Kidney (tissue), 14 donors: ENCODE results near the gene UGDH. TPM values are rescaled to one million over a fixed set of nuclear protein-coding genes. Genes with fewer than 3 reads are reported as not detected.
A peak's percentile ranks its signal among the peaks of the same experiment; 100 is the strongest.

Experiments
- DNase-seq, 5 donors: peaks; one replicate each; pipeline ENCODE4 v3.0.0-alpha.2; 2013 to 2020
- FAIRE-seq: peaks from 2 replicates; lab custom pipeline; 2012; peaks lifted over from hg19 to GRCh38; lab: Jason Lieb, UNC
- H3K27ac ChIP-seq, 2 donors: one replicate each; pipeline ENCODE4 v1.7.0; 2013; ENCODE audit warnings: low read depth in 2 of 2, low read length in 2 of 2, inconsistent platforms in 1 of 2
- H3K27me3 ChIP-seq: one replicate; pipeline ENCODE4 v1.7.1; 2013; ENCODE audit warnings: low read length, inconsistent platforms; ENCODE audit not compliant: control insufficient read depth, insufficient read depth
- H3K36me3 ChIP-seq, 3 donors: one replicate each; pipeline versions ENCODE4 v1.7.0 to v1.7.1; 2013; ENCODE audit warnings: low read length in 3 of 3, control low read depth in 1 of 3, inconsistent platforms in 1 of 3; ENCODE audit not compliant: insufficient read depth in 3 of 3, control insufficient read depth in 2 of 3
- H3K4me1 ChIP-seq, 3 donors: one replicate each; pipeline versions ENCODE4 v1.7.0 to v1.7.1; 2013; ENCODE audit warnings: low read length in 3 of 3, inconsistent platforms in 1 of 3, low read depth in 1 of 3; ENCODE audit not compliant: control insufficient read depth in 2 of 3, insufficient read depth in 2 of 3
- H3K4me3 ChIP-seq, 3 donors: one replicate each; pipeline versions ENCODE4 v1.7.0 to v1.8.1; 2013; ENCODE audit warnings: low read length in 3 of 3, control low read depth in 1 of 3, inconsistent platforms in 1 of 3
- H3K9ac ChIP-seq, 3 donors: one replicate each; pipeline versions ENCODE4 v1.7.0 to v1.7.1; 2013; ENCODE audit warnings: low read length in 3 of 3, control low read depth in 1 of 3, inconsistent platforms in 1 of 3
- H3K9me3 ChIP-seq, 3 donors: one replicate each; pipeline versions ENCODE4 v1.7.0 to v1.7.1; 2013; ENCODE audit warnings: low read length in 3 of 3, control low read depth in 1 of 3, inconsistent platforms in 1 of 3; ENCODE audit not compliant: control insufficient read depth in 2 of 3, insufficient read depth in 1 of 3
- CTCF ChIP-seq: IDR thresholded peaks from 3 replicates; pipeline ENCODE4 v1.5.1; 2012; ENCODE audit warnings: mild to moderate bottlenecking, moderate library complexity, borderline replicate concordance; ENCODE audit not compliant: insufficient read depth; ENCODE audit errors: extremely low read depth
- intact Hi-C: fragments of 100-400 bp; cut with DNase I; formaldehyde crosslinking; loops from one replicate; pipeline ENCODE4 v1.11.1; 2022
- polyA plus RNA-seq: library from polyadenylated mRNA; stranded (reverse); fragments of 350-450 nt; fragmentation: Illumina TruSeq; extraction: RNeasy Lipid Tissue Mini Kit (QIAGEN cat#74804); gene quantifications from one replicate; pipeline ENCODE4 v1.2.3, GENCODE V29; 2014; ENCODE audit warnings: low read depth, low replicate concordance; ENCODE audit not compliant: insufficient read depth
- total RNA-seq: library from RNA; stranded (reverse); fragmentation: NEBNext Ultra II Directional; extraction: Animal tissue kit (Norgen Biotek cat#: 25700); gene quantifications from one replicate; pipeline ENCODE4 v1.2.1, GENCODE V29; 2021
- donor health status: control.
- donor health status: control.
- donor health status: control.
- donor health status: control.
- donor health status: control.
- donor health status: DM: yes; HTN: yes; CAD: no.
- donor health status: Normal renal cell carcinoma (clear cell type).

Gene UGDH
- total and polyA plus RNA-seq, 2 donors from 2014 or later = 28.2 to 79.4 TPM

GRCh38 chr4:39571054-39571453 is 43.8 kb upstream of the UGDH start:
- Histone ChIP-seq H3K36me3 (peaks cover 0 to 3% (median 2%) of the 10 kb centered on the region in 3 donors), H3K27ac (no peak overlapping the region), H3K27me3 (no peaks in the 10 kb centered on the region), H3K4me1 (no peaks in the 10 kb centered on the region), H3K9ac (no peak overlapping the region), H3K4me3 (no peak overlapping the region), H3K9me3 (no peaks in the 10 kb centered on the region)
- TF ChIP-seq CTCF = no peak
- intact Hi-C loops = no loop called here
- FAIRE-seq (no peak), DNase-seq (no peak)

- H3K4me1 ChIP-seq = no peaks in the 10 kb centered on the region
- no peaks in the 10 kb centered on the region for H3K27me3 ChIP-seq
- DNase-seq (no peak), FAIRE-seq (no peak)
- peaks cover 0 to 4% (median 3%) of the 10 kb centered on the region in 3 donors for H3K36me3 ChIP-seq
- intact Hi-C loops = no loop called here
- H3K27ac ChIP-seq = no peak overlapping the region
- no peak overlapping the region for H3K9ac ChIP-seq
- no peaks in the 10 kb centered on the region for H3K9me3 ChIP-seq
- no peak overlapping the region for H3K4me3 ChIP-seq
- no peak for TF ChIP-seq CTCF
Measured at GRCh38 chr4:39569209-39569608, 42.0 kb upstream of the UGDH start.

- no peak overlapping the region for H3K4me3 ChIP-seq
- H3K27ac ChIP-seq = no peak overlapping the region
Measured at GRCh38 chr4:39568805-39569204, 41.6 kb upstream of the UGDH start.

More at GRCh38 chr4:39568805-39569204, 41.6 kb upstream of the UGDH start:
- no peaks in the 10 kb centered on the region for H3K9me3 ChIP-seq
- H3K4me1 ChIP-seq = no peaks in the 10 kb centered on the region
- intact Hi-C loops = no loop called here
- H3K9ac ChIP-seq = no peak overlapping the region
- no peak for TF ChIP-seq CTCF
- no peak for FAIRE-seq
- H3K27me3 ChIP-seq = no peaks in the 10 kb centered on the region
- peak in 2 of 5 donors; percentile 35 to 58 for DNase-seq
- peaks cover 0 to 4% (median 3%) of the 10 kb centered on the region in 3 donors for H3K36me3 ChIP-seq
